Parathyroid adenoma (tissue), 2 donors: ENCODE results near the gene FNDC3B.

ENCODE experiments used
- H2AFZ ChIP-seq: fragments of 300-600 bp; sonication (generic); one replicate; pipeline ENCODE4 v1.7.0; 2017; ENCODE audit warnings: antibody characterized with exemption, mild to moderate bottlenecking
- H3K27ac ChIP-seq: fragments of 300-600 bp; sonication (generic); one replicate; pipeline ENCODE4 v1.7.0; 2017
- H3K27me3 ChIP-seq: fragments of 300-600 bp; sonication (generic); one replicate; pipeline ENCODE4 v1.7.0; 2017; ENCODE audit warnings: low read length; ENCODE audit not compliant: control insufficient read depth, insufficient read depth
- H3K36me3 ChIP-seq: fragments of 300-600 bp; sonication (generic); one replicate; pipeline ENCODE4 v1.7.0; 2017; ENCODE audit warnings: low read length; ENCODE audit not compliant: control insufficient read depth, insufficient read depth
- H3K4me1 ChIP-seq: fragments of 300-600 bp; sonication (generic); one replicate; pipeline ENCODE4 v1.7.0; 2017; ENCODE audit warnings: control low read depth
- H3K4me2 ChIP-seq: fragments of 300-600 bp; sonication (generic); one replicate; pipeline ENCODE4 v1.7.0; 2017; ENCODE audit warnings: low read length
- H3K4me3 ChIP-seq: fragments of 300-600 bp; sonication (generic); one replicate; pipeline ENCODE4 v1.7.0; 2017; ENCODE audit warnings: low read depth, low read length
- H3K79me2 ChIP-seq: fragments of 300-600 bp; sonication (generic); one replicate; pipeline ENCODE4 v1.7.0; 2017; ENCODE audit warnings: control low read depth
- H3K9ac ChIP-seq: fragments of 300-600 bp; sonication (generic); one replicate; pipeline ENCODE4 v1.7.0; 2017; ENCODE audit warnings: mild to moderate bottlenecking
- H3K9me3 ChIP-seq: fragments of 300-600 bp; sonication (generic); one replicate; pipeline ENCODE4 v1.7.0; 2017; ENCODE audit warnings: low read length; ENCODE audit not compliant: control insufficient read depth
- TF ChIP-seq, protein P1 (sequence below): fragments of 300-600 bp; sonication (generic); IDR thresholded peaks from one replicate; pipeline ENCODE4 v1.7.0; 2017; ENCODE audit warnings: antibody characterized with exemption, mild to moderate bottlenecking
- donor health status: primary hyperparathyroidism.

FNDC3B gene

DNA sequence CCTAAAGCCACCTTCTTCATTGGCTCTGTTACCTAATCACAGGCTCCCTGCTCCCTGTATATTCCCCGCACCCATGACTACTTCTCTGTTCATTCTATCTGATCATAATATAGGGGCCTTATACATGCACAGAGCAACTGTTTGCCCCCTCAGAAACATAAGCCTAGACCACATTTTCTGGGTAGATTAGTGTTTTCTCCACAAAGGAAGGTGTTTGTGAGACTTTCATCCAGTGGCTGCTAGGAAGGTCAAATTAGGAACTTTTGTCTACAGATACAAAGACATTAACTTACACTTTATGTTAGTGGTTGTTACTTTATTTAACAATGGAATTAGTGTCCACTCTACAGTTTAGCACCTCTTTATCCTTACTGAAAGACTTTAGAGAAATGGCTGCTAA is 234.0 kb downstream of the FNDC3B start:
- Histone ChIP-seq H3K4me2 (no peak overlapping the region), H3K4me1 (no peaks in the 10 kb centered on the region), H2AFZ (no peak overlapping the region), H3K79me2 (peaks cover 4% of the 10 kb centered on the region), H3K9me3 (no peaks in the 10 kb centered on the region), H3K4me3 (no peak overlapping the region), H3K36me3 (no peaks in the 10 kb centered on the region), H3K9ac (no peak overlapping the region), H3K27me3 (no peaks in the 10 kb centered on the region), H3K27ac (no peak overlapping the region)
- TF ChIP-seq, protein P1, sequence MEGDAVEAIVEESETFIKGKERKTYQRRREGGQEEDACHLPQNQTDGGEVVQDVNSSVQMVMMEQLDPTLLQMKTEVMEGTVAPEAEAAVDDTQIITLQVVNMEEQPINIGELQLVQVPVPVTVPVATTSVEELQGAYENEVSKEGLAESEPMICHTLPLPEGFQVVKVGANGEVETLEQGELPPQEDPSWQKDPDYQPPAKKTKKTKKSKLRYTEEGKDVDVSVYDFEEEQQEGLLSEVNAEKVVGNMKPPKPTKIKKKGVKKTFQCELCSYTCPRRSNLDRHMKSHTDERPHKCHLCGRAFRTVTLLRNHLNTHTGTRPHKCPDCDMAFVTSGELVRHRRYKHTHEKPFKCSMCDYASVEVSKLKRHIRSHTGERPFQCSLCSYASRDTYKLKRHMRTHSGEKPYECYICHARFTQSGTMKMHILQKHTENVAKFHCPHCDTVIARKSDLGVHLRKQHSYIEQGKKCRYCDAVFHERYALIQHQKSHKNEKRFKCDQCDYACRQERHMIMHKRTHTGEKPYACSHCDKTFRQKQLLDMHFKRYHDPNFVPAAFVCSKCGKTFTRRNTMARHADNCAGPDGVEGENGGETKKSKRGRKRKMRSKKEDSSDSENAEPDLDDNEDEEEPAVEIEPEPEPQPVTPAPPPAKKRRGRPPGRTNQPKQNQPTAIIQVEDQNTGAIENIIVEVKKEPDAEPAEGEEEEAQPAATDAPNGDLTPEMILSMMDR: no peak

DNA sequence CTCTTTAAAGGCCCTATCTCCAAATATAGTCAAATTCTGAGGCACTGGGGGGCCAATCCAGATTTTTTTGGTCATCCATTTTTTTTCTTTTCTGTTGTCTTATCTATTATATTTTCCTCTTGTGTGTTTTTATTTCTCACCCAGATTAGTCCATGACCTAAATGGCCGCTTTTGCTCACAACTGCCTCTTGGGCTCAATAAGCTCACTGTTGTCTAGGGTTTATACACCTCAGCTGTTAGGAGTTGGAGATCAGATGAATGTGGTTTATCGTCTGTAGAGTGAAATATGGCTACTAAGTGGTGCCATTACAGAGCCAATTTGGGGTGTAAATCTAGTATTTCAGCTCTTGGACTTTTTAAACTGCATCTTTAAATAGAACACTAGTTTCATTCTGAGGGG is 235.5 kb downstream of the FNDC3B start:
- Histone ChIP-seq H3K9ac (no peak overlapping the region), H3K4me1 (peaks cover 5% of the 10 kb centered on the region), H3K79me2 (peaks cover 4% of the 10 kb centered on the region), H3K36me3 (no peaks in the 10 kb centered on the region), H3K27me3 (no peaks in the 10 kb centered on the region), H3K4me3 (no peak overlapping the region), H2AFZ (no peak overlapping the region), H3K27ac (no peak overlapping the region), H3K4me2 (no peak overlapping the region), H3K9me3 (no peaks in the 10 kb centered on the region)
- TF ChIP-seq, protein P1: no peak

DNA sequence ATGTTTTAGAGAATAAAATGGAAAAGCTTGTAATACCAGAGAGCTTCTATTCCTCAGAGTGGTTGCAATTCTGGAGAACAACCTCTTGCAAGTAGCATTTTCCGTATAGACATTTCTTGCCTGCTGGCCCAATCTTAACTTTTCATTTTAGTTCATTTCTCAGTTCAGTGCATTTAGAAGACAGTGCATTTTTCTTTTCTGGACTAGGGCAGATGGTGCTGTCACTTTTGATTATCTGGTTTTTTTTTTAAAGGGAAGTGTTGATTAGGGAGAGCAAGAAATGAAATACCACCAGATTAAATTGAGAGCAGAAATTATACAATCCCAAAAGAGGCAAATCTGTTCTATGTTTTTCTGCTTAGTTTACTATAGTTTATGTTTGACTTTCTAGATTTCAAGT is 236.2 kb downstream of the FNDC3B start:
- TF ChIP-seq, protein P1: no peak
- Histone ChIP-seq H3K79me2 (peaks cover 4% of the 10 kb centered on the region), H3K27me3 (no peaks in the 10 kb centered on the region), H3K4me1 (peaks cover 10% of the 10 kb centered on the region), H3K9me3 (no peaks in the 10 kb centered on the region), H3K9ac (no peak overlapping the region), H3K36me3 (no peaks in the 10 kb centered on the region), H3K4me3 (no peak overlapping the region), H2AFZ (no peak overlapping the region), H3K27ac (no peak overlapping the region), H3K4me2 (no peak overlapping the region)

DNA sequence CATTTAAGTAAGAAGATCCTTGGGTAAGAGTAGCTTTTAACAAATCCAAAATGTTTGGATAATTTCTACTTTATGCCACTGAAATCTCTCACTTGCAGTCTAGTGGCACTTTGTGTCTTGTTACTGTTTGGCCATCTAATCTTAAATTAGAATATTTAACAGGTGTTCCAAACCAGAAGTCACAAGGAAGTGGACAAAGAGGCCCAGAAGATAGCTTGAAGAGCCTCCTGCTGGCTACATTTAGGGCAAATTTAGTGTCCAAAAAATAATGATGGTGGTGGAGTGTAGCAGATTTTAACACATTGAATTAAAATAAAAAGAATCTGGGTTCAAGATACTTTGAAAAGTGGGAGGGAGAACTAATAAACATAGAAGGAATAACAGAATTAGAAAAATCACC is 236.7 kb downstream of the FNDC3B start:
- Histone ChIP-seq H3K9me3 (no peaks in the 10 kb centered on the region), H3K4me3 (no peak overlapping the region), H3K36me3 (no peaks in the 10 kb centered on the region), H3K79me2 (peaks cover 4% of the 10 kb centered on the region), H3K9ac (no peak overlapping the region), H3K27ac (no peak overlapping the region), H3K4me2 (no peak overlapping the region), H2AFZ (no peak overlapping the region), H3K4me1 (peaks cover 10% of the 10 kb centered on the region), H3K27me3 (no peaks in the 10 kb centered on the region)
- TF ChIP-seq, protein P1: no peak

DNA sequence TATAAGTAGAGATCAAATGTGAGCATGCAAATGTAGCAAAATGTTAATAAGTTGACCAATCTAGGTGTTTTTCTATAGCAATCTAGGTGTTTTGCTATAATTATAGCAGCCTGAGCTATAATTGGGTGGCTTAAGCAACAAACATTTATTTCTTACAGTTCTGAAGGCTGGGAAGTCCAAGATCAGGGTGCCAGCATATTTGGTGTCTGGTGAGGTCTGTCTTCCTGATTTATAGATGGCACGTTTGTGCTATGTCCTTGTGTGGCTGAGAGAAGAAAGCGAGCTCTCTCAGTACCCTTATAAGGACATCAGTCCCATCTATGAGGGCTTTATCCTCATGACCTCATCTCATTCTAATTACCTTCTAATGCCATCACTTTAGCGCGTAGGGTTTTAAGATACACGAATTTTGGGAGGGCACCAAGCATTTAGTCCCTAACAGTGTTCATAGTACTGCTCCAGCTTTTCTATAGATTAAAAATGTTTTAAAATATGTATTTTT is 237.8 kb downstream of the FNDC3B start:
- H2AFZ ChIP-seq: no peak overlapping the region
- H3K4me1 ChIP-seq: peaks cover 10% of the 10 kb centered on the region
- no peaks in the 10 kb centered on the region for H3K9me3 ChIP-seq
- H3K27me3 ChIP-seq: no peaks in the 10 kb centered on the region
- H3K27ac ChIP-seq: no peak overlapping the region
- TF ChIP-seq, protein P1: no peak
- no peak overlapping the region for H3K4me2 ChIP-seq
- peaks cover 4% of the 10 kb centered on the region for H3K79me2 ChIP-seq
- no peaks in the 10 kb centered on the region for H3K36me3 ChIP-seq
- no peak overlapping the region for H3K9ac ChIP-seq
- H3K4me3 ChIP-seq: no peak overlapping the region
